C4-2B (cell line): ENCODE data around the gene KCP.
A peak's percentile ranks its signal among the peaks of the same experiment; 100 is the strongest.

ENCODE experiments used
- H3K27ac ChIP-seq: fragments of 450-650 bp; 2 replicates; pipeline ENCODE4 v1.5.1; 2017
- ZFX ChIP-seq: fragments of 450-650 bp; IDR thresholded peaks from 2 replicates; pipeline ENCODE4 v1.6.1; 2017
- TF ChIP-seq, protein P1 (sequence below): fragments of 450-650 bp; conservative IDR thresholded peaks from 2 replicates; pipeline ENCODE4 v1.5.1; 2017; ENCODE audit warnings: mild to moderate bottlenecking

Gene KCP

GRCh38 chr7:128867842-128868623 is 42.5 kb downstream of the KCP start:
- no peak for TF ChIP-seq ZFX
- TF ChIP-seq, protein P1, sequence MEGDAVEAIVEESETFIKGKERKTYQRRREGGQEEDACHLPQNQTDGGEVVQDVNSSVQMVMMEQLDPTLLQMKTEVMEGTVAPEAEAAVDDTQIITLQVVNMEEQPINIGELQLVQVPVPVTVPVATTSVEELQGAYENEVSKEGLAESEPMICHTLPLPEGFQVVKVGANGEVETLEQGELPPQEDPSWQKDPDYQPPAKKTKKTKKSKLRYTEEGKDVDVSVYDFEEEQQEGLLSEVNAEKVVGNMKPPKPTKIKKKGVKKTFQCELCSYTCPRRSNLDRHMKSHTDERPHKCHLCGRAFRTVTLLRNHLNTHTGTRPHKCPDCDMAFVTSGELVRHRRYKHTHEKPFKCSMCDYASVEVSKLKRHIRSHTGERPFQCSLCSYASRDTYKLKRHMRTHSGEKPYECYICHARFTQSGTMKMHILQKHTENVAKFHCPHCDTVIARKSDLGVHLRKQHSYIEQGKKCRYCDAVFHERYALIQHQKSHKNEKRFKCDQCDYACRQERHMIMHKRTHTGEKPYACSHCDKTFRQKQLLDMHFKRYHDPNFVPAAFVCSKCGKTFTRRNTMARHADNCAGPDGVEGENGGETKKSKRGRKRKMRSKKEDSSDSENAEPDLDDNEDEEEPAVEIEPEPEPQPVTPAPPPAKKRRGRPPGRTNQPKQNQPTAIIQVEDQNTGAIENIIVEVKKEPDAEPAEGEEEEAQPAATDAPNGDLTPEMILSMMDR, result no peak

GRCh38 chr7:128867241-128867640 is 43.3 kb downstream of the KCP start:
- H3K27ac ChIP-seq, result no peak overlapping the region
- TF ChIP-seq, protein P1, result no peak
- TF ChIP-seq ZFX, result no peak

More at GRCh38 chr7:128867842-128868623, 42.5 kb downstream of the KCP start:
- H3K27ac ChIP-seq, result no peak overlapping the region

DNA sequence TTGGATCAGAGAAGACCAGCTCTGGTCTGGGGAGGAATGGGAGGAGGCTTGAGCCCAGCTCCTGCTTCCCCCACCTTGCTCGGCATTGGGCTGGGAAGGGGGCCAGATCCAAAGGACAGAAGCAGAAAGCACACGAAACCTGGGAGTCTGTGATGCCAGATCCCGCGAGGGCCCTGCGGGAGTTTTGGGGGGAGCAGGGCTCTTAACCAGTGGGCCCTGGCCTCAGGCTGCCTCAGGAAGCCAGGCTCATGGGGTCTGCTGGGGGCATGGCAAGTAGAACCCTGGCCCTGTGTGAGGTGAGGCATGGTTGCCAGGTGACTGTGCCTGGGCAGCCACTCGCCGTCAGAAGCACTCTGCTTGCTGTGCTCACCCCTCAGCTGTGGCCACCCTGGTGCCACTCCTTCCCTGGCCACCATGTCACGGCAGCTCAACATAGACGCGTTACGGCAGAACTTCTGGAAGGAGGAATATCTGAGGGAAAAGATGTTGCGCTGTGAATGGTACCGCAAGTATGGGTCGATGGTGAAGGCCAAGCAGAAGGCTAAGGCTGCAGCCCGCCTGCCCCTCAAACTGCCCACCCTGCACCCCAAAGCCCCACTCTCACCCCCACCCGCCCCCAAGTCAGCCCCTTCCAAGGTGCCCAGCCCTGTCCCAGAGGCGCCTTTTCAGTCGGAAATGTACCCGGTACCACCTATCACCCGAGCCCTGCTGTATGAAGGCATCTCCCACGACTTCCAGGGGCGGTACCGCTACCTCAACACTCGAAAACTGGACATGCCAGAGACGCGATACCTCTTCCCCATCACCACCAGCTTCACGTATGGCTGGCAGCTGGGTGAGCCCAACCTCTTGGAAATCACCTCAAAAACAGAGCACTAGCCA is 44.3 kb downstream of the KCP start:
- TF ChIP-seq, protein P1, result no peak
- no peak for TF ChIP-seq ZFX
- no peak overlapping the region for H3K27ac ChIP-seq

GRCh38 chr7:128865303-128865702 is 45.2 kb downstream of the KCP start:
- H3K27ac ChIP-seq, result no peak overlapping the region
- no peak for TF ChIP-seq ZFX
- TF ChIP-seq, protein P1, result no peak

- H3K27ac ChIP-seq, result peak overlapping the region; percentile 90
- TF ChIP-seq, protein P1, result peak; percentile 73
- no peak for TF ChIP-seq ZFX
These were observed 47.0 kb downstream of the KCP start for GRCh38 chr7:128863433-128863989.

DNA sequence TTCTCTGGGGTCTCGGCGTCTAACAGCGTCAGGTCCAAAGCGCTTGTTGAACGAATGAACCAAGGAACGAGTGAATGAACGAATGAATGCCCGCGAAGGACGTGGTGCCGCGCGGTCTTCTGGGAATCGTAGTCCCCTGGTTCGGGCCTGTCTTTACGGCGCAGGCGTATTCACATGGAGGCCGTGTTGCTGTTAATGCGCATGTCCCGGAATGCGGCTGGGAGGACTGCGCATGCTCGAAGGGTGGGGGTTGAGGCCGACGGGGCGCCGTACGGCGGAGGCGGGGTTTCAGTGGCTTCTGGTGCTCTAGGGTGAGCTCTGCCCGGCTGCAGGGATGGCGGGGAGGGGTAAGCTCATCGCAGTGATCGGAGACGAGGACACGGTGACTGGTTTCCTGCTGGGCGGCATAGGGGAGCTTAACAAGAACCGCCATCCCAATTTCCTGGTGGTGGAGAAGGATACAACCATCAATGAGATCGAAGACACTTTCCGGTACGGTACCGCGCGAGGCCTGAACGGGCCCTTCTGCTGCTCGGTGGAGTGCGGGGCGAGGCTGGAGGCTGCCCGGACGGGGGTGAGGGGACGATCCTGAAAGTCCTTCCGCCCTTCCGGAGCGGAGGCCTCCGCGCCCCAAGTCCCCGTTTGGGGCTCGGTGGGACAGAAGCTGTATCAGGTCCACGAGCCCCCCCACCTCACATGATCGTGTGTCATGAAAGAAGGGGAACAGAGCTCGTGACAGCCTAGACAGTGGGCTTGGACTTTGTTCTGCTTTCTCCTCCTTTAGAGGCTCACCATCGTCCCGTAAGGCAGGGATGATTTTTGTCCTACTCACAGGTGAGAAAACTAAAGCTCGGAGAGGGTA is 47.7 kb downstream of the KCP start, which contains the start of gene ATP6V1F:
TSS of gene ATP6V1F (plus strand) at position 286 of the 862 bp plus-strand sequence. CDS start at position 335, 49 bp downstream.
- TF ChIP-seq, protein P1, result no peak
- peak; percentile 89; the same call in 1 of the 2 replicates for TF ChIP-seq ZFX
- peak within 1 kb of the TSS; percentile 90 for H3K27ac ChIP-seq
